Stimulated activated CD4-positive, alpha-beta T cell treated with anti-CD3 and anti-CD28 coated beads, Interleukin-4, amount 100 ng/mL, for 4 hours (primary cell): ENCODE measurements around the gene RPL6.

Source experiments
- DNase-seq, 2 experiments: peaks; one replicate each; pipeline ENCODE4 v3.0.0-alpha.2; 2020

The RPL6 gene

GRCh38 chr12:112375105-112375504 lies 34.3 kb downstream of the RPL6 start:
- no peak for DNase-seq

- DNase-seq: no peak
Observed at GRCh38 chr12:112374166-112374740, 35.2 kb downstream of the RPL6 start.

GRCh38 chr12:112370868-112371510 lies 38.4 kb downstream of the RPL6 start:
- DNase-seq: no peak

GRCh38 chr12:112370199-112370598 lies 39.2 kb downstream of the RPL6 start:
- no peak for DNase-seq

- DNase-seq: no peak
Observed at GRCh38 chr12:112368856-112369255, 40.5 kb downstream of the RPL6 start.

GRCh38 chr12:112367965-112368364 lies 41.4 kb downstream of the RPL6 start:
- no peak for DNase-seq

- DNase-seq: no peak
Observed at GRCh38 chr12:112362310-112362709, 47.1 kb downstream of the RPL6 start.

- no peak for DNase-seq
Observed at GRCh38 chr12:112361271-112361670, 48.1 kb downstream of the RPL6 start.

GRCh38 chr12:112359290-112359689 lies 50.1 kb downstream of the RPL6 start:
- DNase-seq: no peak

GRCh38 chr12:112357214-112357613 lies 52.2 kb downstream of the RPL6 start:
- DNase-seq: no peak
